HUES6 (cell line): ENCODE measurements around the gene GNG7.
"Not testable (repeated sequence)": the region's sequence is repeated elsewhere in the genome, so short reads cannot be mapped to it uniquely, and the experiment has no call there.

ENCODE experiments used
- H3K27ac ChIP-seq: 2 replicates; pipeline ENCODE4 v1.7.0; 2013; ENCODE audit warnings: low read depth, mild to moderate bottlenecking, low read length, inconsistent platforms
- H3K27me3 ChIP-seq: 2 replicates; pipeline ENCODE4 v1.6.1; 2013; ENCODE audit warnings: low read length; ENCODE audit not compliant: control insufficient read depth, insufficient read depth
- H3K36me3 ChIP-seq: 2 replicates; pipeline ENCODE4 v1.6.1; 2013; ENCODE audit warnings: low read length; ENCODE audit not compliant: control insufficient read depth, insufficient read depth
- H3K4me1 ChIP-seq: 2 replicates; pipeline ENCODE4 v1.6.1; 2013; ENCODE audit warnings: low read length; ENCODE audit not compliant: control insufficient read depth, insufficient read depth
- H3K4me3 ChIP-seq: 2 replicates; pipeline ENCODE4 v1.5.1; 2013; ENCODE audit warnings: low read depth, low read length
- H3K9ac ChIP-seq: one replicate; pipeline ENCODE4 v1.6.1; 2013; ENCODE audit warnings: mild to moderate bottlenecking, low read length
- H3K9me3 ChIP-seq: 2 replicates; pipeline ENCODE4 v1.6.1; 2013; ENCODE audit warnings: low read depth, low read length; ENCODE audit not compliant: control insufficient read depth, insufficient read depth

Gene GNG7

DNA sequence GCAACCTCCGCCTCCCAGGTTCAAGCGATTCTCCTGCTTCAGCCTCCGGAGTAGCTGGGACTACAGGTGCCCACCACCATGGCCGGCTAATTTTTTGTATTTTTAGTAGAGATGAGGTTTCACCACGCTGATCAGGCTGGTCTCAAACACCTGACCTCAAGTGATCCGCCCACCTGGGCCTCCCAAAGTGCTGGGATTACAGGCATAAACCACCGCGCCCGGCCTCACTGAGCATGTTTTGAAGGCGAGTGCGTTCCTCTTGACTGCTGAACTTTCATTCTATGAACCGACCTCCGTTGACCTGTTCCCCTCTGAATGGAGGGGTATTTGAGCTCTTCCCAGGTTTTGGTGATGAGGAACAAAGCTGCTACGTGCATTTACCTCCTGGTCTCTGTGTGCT lies 209.0 kb downstream of the GNG7 start:
- Histone ChIP-seq H3K9ac (peak overlapping the region; percentile 40), H3K27me3 (peaks cover 26% of the 10 kb centered on the region)
- not testable (repeated sequence) for H3K4me3 ChIP-seq, H3K4me1 ChIP-seq, H3K36me3 ChIP-seq, H3K9me3 ChIP-seq, H3K27ac ChIP-seq

DNA sequence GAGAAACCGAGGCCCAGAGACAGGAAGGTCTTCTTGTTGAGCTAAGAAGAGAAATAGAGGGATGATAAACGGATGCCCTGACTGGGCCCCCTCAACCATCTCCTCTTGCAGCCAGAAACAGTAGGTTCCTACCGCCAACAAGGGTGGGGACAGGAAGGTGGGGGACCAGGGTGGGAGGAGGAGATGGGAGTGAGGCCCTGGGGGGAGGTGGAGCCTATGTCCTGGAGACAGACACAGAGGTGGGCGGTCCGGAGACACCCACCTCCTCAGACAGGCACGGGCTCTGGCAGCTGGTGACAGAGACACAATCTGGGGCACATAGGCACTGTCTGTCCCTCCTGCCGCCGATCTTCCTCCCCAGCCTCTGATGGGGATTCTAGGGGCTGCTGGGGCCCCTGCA lies 209.6 kb downstream of the GNG7 start:
- H3K4me1 ChIP-seq, result peaks cover 10% of the 10 kb centered on the region
- peaks cover 31% of the 10 kb centered on the region for H3K27me3 ChIP-seq
- no peak overlapping the region for H3K9ac ChIP-seq
- no peaks in the 10 kb centered on the region for H3K36me3 ChIP-seq
- H3K4me3 ChIP-seq, result no peak overlapping the region
- no peak overlapping the region for H3K27ac ChIP-seq
- H3K9me3 ChIP-seq, result peaks cover 2% of the 10 kb centered on the region; the same call in 1 of the 2 replicates

DNA sequence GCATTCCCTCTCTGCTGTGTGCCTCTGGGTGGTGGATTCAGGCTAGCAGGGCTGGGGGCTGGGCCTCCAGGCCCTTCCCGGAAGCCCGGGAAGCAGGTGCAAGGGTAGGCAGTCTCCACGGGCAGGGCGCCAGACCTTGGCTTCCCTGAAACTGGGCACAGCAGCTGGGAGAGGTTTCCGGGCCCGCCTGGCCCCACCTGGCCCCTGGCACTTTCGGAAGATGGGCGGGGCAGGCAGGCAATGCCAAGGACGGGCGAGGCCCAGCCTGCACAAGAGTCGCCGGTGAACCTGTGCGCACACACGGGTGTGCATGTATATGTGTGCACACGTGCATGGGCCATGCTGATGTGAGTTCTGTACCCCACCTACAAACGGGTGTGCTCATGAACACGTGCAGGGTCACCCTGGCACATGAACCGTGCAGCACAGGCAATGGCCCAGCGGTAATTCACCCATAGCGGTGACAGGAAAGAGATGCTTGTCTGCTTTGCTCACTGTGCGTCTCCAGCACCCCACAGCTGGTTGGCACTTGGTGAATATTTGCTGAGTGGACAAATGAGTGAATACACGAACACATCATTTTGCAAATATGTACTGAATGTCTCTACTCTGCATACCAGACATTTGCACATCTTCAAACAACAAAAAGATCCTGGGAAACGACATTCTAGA lies 211.2 kb downstream of the GNG7 start:
- Histone ChIP-seq H3K4me1 (peaks cover 10% of the 10 kb centered on the region), H3K27me3 (peaks cover 34% of the 10 kb centered on the region), H3K4me3 (no peak overlapping the region), H3K9me3 (no peaks in the 10 kb centered on the region), H3K9ac (no peak overlapping the region), H3K27ac (no peak overlapping the region), H3K36me3 (no peaks in the 10 kb centered on the region)

DNA sequence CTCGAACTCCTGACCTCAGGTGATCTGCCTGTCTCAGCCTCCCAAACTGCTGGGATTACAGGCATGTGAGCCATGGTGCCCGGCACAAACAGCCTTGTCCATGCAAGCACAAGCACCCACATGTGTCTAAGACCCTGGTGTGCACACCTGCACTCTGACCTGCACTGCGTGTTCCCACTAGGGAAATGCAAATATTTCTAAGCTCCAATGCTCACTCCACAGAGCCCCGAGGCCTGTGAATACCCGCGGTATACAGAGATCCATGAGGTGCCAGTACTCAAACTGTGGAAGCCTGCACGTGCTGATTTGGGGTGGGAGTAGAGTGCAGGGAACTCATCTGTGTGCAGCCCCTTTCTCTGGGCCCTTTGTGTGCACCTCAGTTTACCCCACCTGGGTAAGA lies 211.8 kb downstream of the GNG7 start:
- Histone ChIP-seq H3K36me3 (no peaks in the 10 kb centered on the region), H3K27ac (no peak overlapping the region), H3K9ac (no peak overlapping the region), H3K4me3 (no peak overlapping the region), H3K4me1 (peaks cover 5% of the 10 kb centered on the region), H3K27me3 (peaks cover 34% of the 10 kb centered on the region), H3K9me3 (no peaks in the 10 kb centered on the region)

DNA sequence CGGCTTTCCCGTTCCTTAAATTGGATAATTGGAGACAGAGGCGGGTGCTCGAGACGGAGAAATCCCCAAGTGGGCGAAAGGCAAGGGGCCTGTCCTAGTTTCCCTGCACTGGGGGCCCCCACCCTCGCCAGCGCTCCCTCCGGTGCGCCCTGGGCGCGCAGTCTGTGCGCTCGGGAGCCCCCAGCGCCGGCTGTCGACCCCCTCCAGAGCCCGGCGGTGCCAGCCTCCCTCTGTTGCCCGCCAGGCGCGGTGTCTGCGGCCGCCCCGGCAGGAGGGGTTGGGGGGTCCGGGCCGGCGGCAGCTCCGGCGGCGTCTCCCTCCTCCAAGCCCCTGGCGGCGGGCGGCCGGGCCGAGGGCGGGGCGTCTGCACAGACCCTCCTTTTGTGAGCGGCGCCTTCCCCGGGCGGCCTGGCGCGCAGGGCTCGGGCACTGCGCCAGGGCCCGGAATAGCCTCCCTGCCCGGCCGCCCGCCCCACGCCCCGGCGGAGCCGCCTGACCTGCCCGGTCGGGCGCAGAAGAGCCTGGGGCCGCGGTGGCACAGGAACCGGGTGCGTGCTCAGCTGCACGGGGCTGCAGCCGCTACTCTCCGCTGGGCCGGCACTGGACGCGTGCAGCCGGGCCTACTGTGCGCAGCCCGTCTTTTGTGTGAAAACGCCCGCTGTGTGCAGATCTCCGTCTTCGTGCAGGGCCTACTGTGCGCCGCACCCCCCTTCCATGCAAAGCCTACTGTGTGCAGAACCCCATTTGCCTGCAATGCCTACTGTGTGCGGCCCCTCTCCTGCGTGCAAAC lies 213.4 kb downstream of the GNG7 start:
- H3K9ac ChIP-seq, result no peak overlapping the region
- H3K4me3 ChIP-seq, result peak overlapping the region; percentile 38
- no peak overlapping the region for H3K27ac ChIP-seq
- peaks cover 30% of the 10 kb centered on the region for H3K27me3 ChIP-seq
- no peaks in the 10 kb centered on the region for H3K4me1 ChIP-seq
- no peaks in the 10 kb centered on the region for H3K36me3 ChIP-seq
- no peaks in the 10 kb centered on the region for H3K9me3 ChIP-seq

DNA sequence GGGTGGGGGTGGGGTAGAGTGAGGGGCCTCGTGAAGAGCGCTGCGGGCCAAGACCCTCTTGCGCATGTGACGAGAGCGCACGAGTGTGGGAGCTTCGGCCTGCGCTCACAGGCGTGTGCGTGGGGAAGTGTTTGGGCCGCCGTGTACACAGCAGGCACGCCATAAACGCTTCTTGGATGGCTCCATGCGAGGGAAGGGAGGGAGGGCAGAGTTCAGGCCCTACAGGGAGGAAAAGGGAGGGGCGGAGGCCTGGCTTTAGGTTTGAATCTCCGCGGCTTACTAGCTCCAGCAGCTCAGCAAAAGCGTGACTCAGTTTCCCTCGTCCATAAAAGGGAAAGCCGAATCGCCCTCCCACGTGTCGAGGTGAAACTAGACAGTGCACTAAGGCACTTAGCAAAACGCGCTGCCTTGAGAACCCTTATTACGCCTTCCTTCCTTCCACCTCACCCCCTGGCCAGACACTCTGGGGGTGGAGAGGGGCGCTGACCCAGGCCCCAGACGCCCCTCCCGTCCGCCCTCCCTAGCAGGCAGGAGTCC lies 214.0 kb downstream of the GNG7 start:
- no peaks in the 10 kb centered on the region for H3K4me1 ChIP-seq
- H3K27ac ChIP-seq, result no peak overlapping the region

DNA sequence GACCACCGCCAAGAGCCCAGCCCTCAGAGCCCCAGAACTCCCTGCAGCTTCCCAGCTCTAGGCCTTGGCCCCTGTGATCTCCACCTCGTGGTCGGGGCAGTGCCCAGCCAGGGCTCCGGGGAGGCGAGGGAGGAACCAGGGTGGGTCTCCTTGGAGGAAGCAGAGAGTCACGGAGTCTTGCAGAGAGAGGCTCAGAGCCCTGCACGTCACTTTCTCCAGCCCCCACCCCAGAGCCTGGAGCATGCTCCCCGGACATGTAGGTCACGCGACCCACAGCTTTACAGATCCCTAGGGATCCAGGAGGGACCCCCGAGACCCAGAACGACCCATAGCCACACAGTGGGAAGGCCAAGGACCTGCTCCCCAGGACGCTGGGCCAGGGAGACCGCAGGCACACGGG lies 214.7 kb downstream of the GNG7 start:
- no peak overlapping the region for H3K9ac ChIP-seq
- H3K9me3 ChIP-seq, result peaks cover 3% of the 10 kb centered on the region; the same call in 1 of the 2 replicates
- H3K4me3 ChIP-seq, result no peak overlapping the region
- no peaks in the 10 kb centered on the region for H3K4me1 ChIP-seq
- H3K36me3 ChIP-seq, result no peaks in the 10 kb centered on the region
- H3K27me3 ChIP-seq, result peaks cover 29% of the 10 kb centered on the region
- H3K27ac ChIP-seq, result no peak overlapping the region

More for the DNA sequence above, 214.0 kb downstream of the GNG7 start:
- Histone ChIP-seq H3K9me3 (no peaks in the 10 kb centered on the region), H3K27me3 (peaks cover 29% of the 10 kb centered on the region), H3K9ac (no peak overlapping the region), H3K4me3 (peak overlapping the region; percentile 38), H3K36me3 (no peaks in the 10 kb centered on the region)

DNA sequence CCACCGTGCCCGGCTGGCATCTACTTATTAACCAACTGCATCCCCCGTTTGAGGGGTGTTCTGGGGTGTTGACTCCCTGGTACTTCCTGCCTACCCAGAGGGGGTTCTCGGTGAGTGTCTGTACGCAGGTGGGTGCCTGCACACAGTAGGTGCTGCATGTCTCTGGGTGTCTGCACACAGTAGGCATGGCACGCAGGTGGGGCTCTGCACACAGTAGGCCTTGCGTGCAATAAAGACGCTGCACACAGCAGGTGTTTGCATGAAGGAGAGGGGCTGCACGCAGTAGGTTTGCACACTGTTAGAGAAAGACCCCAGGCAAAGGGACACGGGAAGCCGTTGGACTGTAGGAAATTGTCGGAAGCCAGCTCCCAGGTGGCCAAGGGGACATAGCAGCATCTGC lies 215.4 kb downstream of the GNG7 start:
- Histone ChIP-seq H3K9me3 (peaks cover 3% of the 10 kb centered on the region; the same call in 1 of the 2 replicates), H3K4me3 (no peak overlapping the region), H3K27me3 (peaks cover 29% of the 10 kb centered on the region), H3K9ac (no peak overlapping the region), H3K4me1 (no peaks in the 10 kb centered on the region), H3K36me3 (no peaks in the 10 kb centered on the region), H3K27ac (no peak overlapping the region)

DNA sequence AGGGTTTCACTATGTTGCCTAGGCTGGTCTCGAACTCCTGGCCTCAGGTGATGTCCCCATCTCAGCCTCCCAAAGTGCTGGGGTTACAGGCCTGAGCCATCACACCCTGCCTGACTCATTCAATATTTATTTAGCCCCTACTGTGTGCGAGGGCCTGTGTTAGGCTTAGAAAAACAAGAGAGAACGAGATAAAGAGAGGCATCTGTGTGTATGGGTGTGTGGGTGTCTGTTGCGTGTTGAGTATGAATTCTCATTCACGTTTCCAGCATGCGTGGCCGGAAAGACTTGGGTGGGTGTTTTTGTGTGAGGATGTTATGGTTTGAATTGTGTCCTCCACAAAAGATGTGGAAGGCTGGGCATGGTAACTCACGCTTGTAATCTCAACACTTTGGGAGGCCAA lies 217.1 kb downstream of the GNG7 start:
- no peak overlapping the region for H3K27ac ChIP-seq
- peaks cover 3% of the 10 kb centered on the region; the same call in 1 of the 2 replicates for H3K9me3 ChIP-seq
- H3K4me3 ChIP-seq, result no peak overlapping the region
- H3K9ac ChIP-seq, result no peak overlapping the region
- no peaks in the 10 kb centered on the region for H3K4me1 ChIP-seq
- H3K36me3 ChIP-seq, result no peaks in the 10 kb centered on the region
- peaks cover 23% of the 10 kb centered on the region for H3K27me3 ChIP-seq

DNA sequence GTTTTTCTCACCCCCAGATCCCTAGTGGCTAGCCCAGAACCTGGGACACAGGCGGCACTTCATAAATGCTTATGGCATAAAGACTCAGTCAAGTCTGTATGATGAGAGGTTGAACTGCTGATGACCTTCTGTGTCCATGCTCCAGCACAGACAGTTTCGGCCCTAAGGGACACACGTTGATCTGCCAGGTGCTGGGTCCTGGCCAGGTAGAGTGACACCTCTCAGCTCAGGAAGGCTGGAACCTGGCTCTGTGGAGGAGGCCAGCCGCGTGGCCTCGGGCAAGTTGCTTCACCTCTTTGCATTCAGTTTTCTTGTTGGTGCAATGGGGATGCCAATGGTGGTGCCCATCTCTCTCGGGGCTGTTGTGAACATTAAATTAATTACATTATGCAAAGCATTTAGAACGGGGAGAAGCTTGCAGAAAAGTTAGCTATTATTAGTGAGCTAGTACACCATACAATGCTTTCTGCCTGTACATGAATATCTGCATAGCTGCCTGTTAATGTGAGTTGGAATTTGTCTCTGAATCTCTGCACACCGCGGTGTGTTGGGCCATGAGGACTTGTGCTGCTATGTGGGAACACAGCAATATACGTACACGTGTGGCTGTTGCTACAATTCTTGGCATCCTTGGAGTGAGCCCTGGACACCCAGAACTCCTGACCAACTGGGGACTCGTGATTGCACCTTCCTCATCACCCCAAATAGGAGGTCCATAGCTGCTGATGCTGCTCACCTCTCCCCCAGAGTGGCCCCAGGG lies 218.1 kb downstream of the GNG7 start:
- peaks cover 4% of the 10 kb centered on the region for H3K4me1 ChIP-seq

More for the DNA sequence above, 218.1 kb downstream of the GNG7 start:
- Histone ChIP-seq H3K4me3 (no peak overlapping the region), H3K9me3 (peaks cover 3% of the 10 kb centered on the region; the same call in 1 of the 2 replicates), H3K27ac (no peak overlapping the region), H3K9ac (no peak overlapping the region), H3K36me3 (no peaks in the 10 kb centered on the region), H3K27me3 (peaks cover 20% of the 10 kb centered on the region)
